Lower leg skin (tissue), 3 donors: Measurements from ENCODE around the gene ZDHHC14.

ENCODE experiments used
- CTCF ChIP-seq, 3 donors: fragments of 450-650 bp; IDR thresholded peaks; one replicate each; pipeline ENCODE4 v1.5.1; 2016; ENCODE audit warnings: antibody characterized with exemption in 3 of 3, mild to moderate bottlenecking in 3 of 3, moderate library complexity in 2 of 3
- POLR2A ChIP-seq, 2 donors: fragments of 450-650 bp; IDR thresholded peaks; one replicate each; pipeline ENCODE4 v1.6.1; 2016 to 2017; ENCODE audit warnings: antibody characterized with exemption in 2 of 2, mild to moderate bottlenecking in 1 of 2, moderate library complexity in 1 of 2

GRCh38 chr6:157663261-157663660 lies 282.3 kb downstream of the ZDHHC14 start:
- TF ChIP-seq CTCF (IDR thresholded peaks at IDR 0.05) (no peak), POLR2A (IDR thresholded peaks at IDR 0.05) (no peak)
